Measurements from ENCODE around the gene ABLIM2. TPM values are rescaled to one million over a fixed set of nuclear protein-coding genes. Genes with fewer than 3 reads are reported as not detected.

The ABLIM2 gene
- total and polyA plus RNA-seq, 2 experiments from 2014 or later: 4.9 to 5.8 TPM

DNA sequence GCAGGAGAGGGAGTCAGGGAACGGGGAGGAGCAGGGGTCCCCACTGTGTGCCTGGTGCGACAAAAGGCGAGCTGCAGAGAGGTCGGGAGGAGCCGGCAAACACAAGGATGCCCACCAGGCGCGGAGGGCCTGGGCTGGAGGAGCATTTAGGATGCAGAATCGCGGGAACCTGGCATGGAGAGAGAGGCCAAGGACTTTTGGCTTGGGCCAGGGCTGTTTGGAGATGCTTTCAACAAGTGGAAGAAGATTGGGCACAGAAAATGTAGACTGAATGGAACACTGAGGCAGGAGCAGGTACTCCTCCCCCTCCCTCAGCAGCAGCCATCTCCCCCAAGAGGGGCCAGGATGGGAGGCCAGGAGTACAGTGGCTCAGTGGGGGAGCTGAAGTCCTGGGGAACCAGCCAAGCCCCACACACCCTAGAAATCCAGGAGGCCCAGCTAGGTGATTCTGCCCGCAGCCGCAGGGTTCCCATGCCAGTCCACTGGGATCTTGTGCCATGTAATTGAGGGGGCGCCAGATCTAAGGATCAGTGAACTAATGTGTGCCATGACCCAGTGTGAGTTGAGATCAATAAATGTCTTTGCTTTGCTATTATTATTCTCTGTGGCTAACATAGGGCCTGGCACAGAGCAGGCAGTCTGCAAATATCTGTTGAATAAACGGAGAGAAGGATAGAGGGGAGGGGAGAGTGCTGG lies 1.1 kb upstream of the ABLIM2 start:
- no peaks in the 10 kb centered on the region for H3K4me1 ChIP-seq (ENCODE audit: low read depth)
- no peak for TF ChIP-seq CTCF (IDR thresholded peaks at IDR 0.05; ENCODE audit: low read depth, low read length)
- H3K27me3 ChIP-seq: peaks cover 55% of the 10 kb centered on the region
- no peak for DNase-seq (ENCODE audit: low read depth in 1 of 2, low spot score in 1 of 2)
- no peak overlapping the region for H3K27ac ChIP-seq
- H3K4me3 ChIP-seq: peak overlapping the region; percentile 52
- H3K9me3 ChIP-seq (ENCODE audit: low read depth): no peaks in the 10 kb centered on the region
- H3K36me3 ChIP-seq: no peaks in the 10 kb centered on the region

GRCh38 chr4:8157944-8158709 lies 486 bp downstream of the ABLIM2 start:
- H3K27ac ChIP-seq: no peak overlapping the region
- no peak for TF ChIP-seq CTCF (IDR thresholded peaks at IDR 0.05; ENCODE audit: low read depth, low read length)
- peak overlapping the region; percentile 60 for H3K4me3 ChIP-seq
- DNase-seq (ENCODE audit: low read depth in 1 of 2, low spot score in 1 of 2): no peak
- H3K36me3 ChIP-seq: no peaks in the 10 kb centered on the region
- H3K9me3 ChIP-seq (ENCODE audit: low read depth): no peaks in the 10 kb centered on the region
- H3K27me3 ChIP-seq: peaks cover 55% of the 10 kb centered on the region
- H3K4me1 ChIP-seq (ENCODE audit: low read depth): no peaks in the 10 kb centered on the region

GRCh38 chr4:8157496-8157895 lies 1.1 kb downstream of the ABLIM2 start:
- Histone ChIP-seq H3K9me3 (ENCODE audit: low read depth) (no peaks in the 10 kb centered on the region), H3K4me3 (no peak overlapping the region), H3K36me3 (no peaks in the 10 kb centered on the region), H3K4me1 (ENCODE audit: low read depth) (no peaks in the 10 kb centered on the region), H3K27ac (no peak overlapping the region), H3K27me3 (peaks cover 53% of the 10 kb centered on the region)
- DNase-seq (ENCODE audit: low read depth in 1 of 2, low spot score in 1 of 2): peak in 1 of 2 donors; percentile 47
- TF ChIP-seq CTCF (IDR thresholded peaks at IDR 0.05; ENCODE audit: low read depth, low read length): no peak

GRCh38 chr4:8156617-8157016 lies 2.0 kb downstream of the ABLIM2 start:
- Histone ChIP-seq H3K4me1 (ENCODE audit: low read depth) (no peaks in the 10 kb centered on the region), H3K36me3 (no peaks in the 10 kb centered on the region), H3K27ac (no peak overlapping the region), H3K9me3 (ENCODE audit: low read depth) (no peaks in the 10 kb centered on the region), H3K4me3 (no peak overlapping the region), H3K27me3 (peaks cover 53% of the 10 kb centered on the region)
- TF ChIP-seq CTCF (IDR thresholded peaks at IDR 0.05; ENCODE audit: low read depth, low read length): no peak
- no peak for DNase-seq (ENCODE audit: low read depth in 1 of 2, low spot score in 1 of 2)

DNA sequence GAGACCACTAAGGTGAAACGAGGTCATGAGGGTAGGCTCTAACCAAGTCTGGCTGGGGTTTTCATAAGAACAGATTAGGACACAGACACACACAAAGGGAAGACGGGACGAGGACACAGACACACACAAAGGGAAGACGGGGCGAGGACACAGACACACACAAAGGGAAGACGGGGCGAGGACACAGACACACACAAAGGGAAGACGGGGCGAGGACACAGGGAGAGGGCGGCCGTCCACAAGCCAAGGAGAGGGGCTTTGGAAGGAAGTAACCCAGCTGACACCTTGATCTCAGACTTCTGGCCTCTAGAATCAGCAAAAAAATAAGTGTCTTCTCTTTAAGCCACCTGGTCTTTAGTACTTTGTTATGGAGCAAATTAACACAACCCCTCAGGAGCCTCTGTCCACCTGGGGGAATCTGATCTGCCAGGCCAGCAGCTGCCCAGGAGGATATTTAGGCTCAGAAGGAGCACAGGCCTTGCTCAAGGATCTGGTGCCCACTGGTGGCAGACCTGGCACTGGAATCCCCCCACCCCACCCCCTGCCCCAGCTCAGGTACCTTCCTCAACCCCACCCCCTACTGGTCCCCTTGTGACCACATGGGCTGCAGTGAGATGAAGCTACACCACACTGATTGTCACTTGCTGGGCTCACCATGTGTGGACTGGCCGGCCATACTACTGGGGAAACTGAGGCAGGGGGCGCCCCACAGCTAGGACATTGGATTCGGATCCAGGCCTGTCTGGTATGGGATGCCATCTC lies 2.8 kb downstream of the ABLIM2 start:
- TF ChIP-seq CTCF (IDR thresholded peaks at IDR 0.05; ENCODE audit: low read depth, low read length): no peak
- Histone ChIP-seq H3K4me3 (no peak overlapping the region), H3K9me3 (ENCODE audit: low read depth) (no peaks in the 10 kb centered on the region), H3K4me1 (ENCODE audit: low read depth) (no peaks in the 10 kb centered on the region), H3K27ac (no peak overlapping the region), H3K27me3 (peaks cover 53% of the 10 kb centered on the region), H3K36me3 (no peaks in the 10 kb centered on the region)
- no peak for DNase-seq (ENCODE audit: low read depth in 1 of 2, low spot score in 1 of 2)

All from cardiac muscle cell (in vitro differentiated cells and primary cell).